Left renal cortex interstitium (tissue), 4 donors: ENCODE data around the gene ATXN3L. TPM values are rescaled to one million over a fixed set of nuclear protein-coding genes. Genes with fewer than 3 reads are reported as not detected.
"Not testable (repeated sequence)": the region's sequence is repeated elsewhere in the genome, so short reads cannot be mapped to it uniquely, and the experiment has no call there.

Experiments
- DNase-seq, 4 donors: peaks; one replicate each; pipeline ENCODE4 v3.0.0-alpha.2; 2013; ENCODE audit warnings: low read depth in 4 of 4, low spot score in 2 of 4, missing footprints in 1 of 4
- polyA plus RNA-seq, 4 donors: library from polyadenylated mRNA; unstranded; fragments of 120-200 nt; gene quantifications; one replicate each; pipeline ENCODE4 v1.2.1, GENCODE V29; 2013; ENCODE audit not compliant: insufficient read length in 4 of 4

The ATXN3L gene
- polyA plus RNA-seq, 4 donors, result 0.13 TPM; not detected in 3

- no peak for DNase-seq
Observed at GRCh38 chrX:13309631-13310030, 10.2 kb downstream of the ATXN3L start.

- DNase-seq, result no peak
Observed at GRCh38 chrX:13307041-13307440, 12.8 kb downstream of the ATXN3L start.

GRCh38 chrX:13305108-13305507 is 14.7 kb downstream of the ATXN3L start:
- DNase-seq, result no peak

GRCh38 chrX:13304052-13304451 is 15.8 kb downstream of the ATXN3L start:
- no peak for DNase-seq

GRCh38 chrX:13303248-13303647 is 16.6 kb downstream of the ATXN3L start:
- DNase-seq, result not testable (repeated sequence)

GRCh38 chrX:13298836-13299235 is 21.0 kb downstream of the ATXN3L start:
- no peak for DNase-seq

GRCh38 chrX:13295841-13296240 is 24.0 kb downstream of the ATXN3L start:
- no peak for DNase-seq

- DNase-seq, result no peak
Observed at GRCh38 chrX:13293700-13294099, 26.2 kb downstream of the ATXN3L start.

- no peak for DNase-seq
Observed at GRCh38 chrX:13290891-13291614, 28.8 kb downstream of the ATXN3L start.

- DNase-seq, result no peak
Observed at GRCh38 chrX:13288671-13289070, 31.2 kb downstream of the ATXN3L start.

- no peak for DNase-seq
Observed at GRCh38 chrX:13287816-13288215, 32.0 kb downstream of the ATXN3L start.

- DNase-seq, result no peak
Observed at GRCh38 chrX:13285693-13286092, 34.2 kb downstream of the ATXN3L start.

- no peak for DNase-seq
Observed at GRCh38 chrX:13285229-13285628, 34.6 kb downstream of the ATXN3L start.

GRCh38 chrX:13284570-13284969 is 35.3 kb downstream of the ATXN3L start:
- DNase-seq, result no peak

- DNase-seq, result no peak
Observed at GRCh38 chrX:13283950-13284546, 35.8 kb downstream of the ATXN3L start.

- no peak for DNase-seq
Observed at GRCh38 chrX:13283512-13283911, 36.3 kb downstream of the ATXN3L start.

GRCh38 chrX:13281289-13281688 is 38.6 kb downstream of the ATXN3L start:
- no peak for DNase-seq

GRCh38 chrX:13279279-13280018 is 40.4 kb downstream of the ATXN3L start:
- DNase-seq, result no peak

- no peak for DNase-seq
Observed at GRCh38 chrX:13277539-13277938, 42.3 kb downstream of the ATXN3L start.

- DNase-seq, result no peak
Observed at GRCh38 chrX:13276991-13277390, 42.9 kb downstream of the ATXN3L start.

- DNase-seq, result no peak
Observed at GRCh38 chrX:13275031-13275430, 44.8 kb downstream of the ATXN3L start.

GRCh38 chrX:13272426-13272825 is 47.4 kb downstream of the ATXN3L start:
- DNase-seq, result no peak
